Activated CD4-positive, alpha-beta memory T cell treated with anti-CD3 and anti-CD28 coated beads for 36 hours (primary cell): ENCODE results near the gene PCP2. TPM values are rescaled to one million over a fixed set of nuclear protein-coding genes. Genes with fewer than 3 reads are reported as not detected.

ENCODE experiments used
- CTCF ChIA-PET: fragments of 350-600 bp; sonication (Branson Sonifier 250); formaldehyde crosslinking; loops from one replicate; lab custom pipeline; 2021; ENCODE audit warnings: antibody characterized with exemption, inconsistent platforms; lab: Charles Lee
- POLR2A ChIA-PET: fragments of 350-600 bp; sonication (Branson Sonifier 250); formaldehyde crosslinking; loops from one replicate; lab custom pipeline; 2021; ENCODE audit warnings: antibody characterized with exemption; lab: Charles Lee
- DNase-seq: peaks from one replicate; pipeline ENCODE4 v3.0.0-alpha.2; 2020
- H3K27ac Mint-ChIP-seq: one replicate; pipeline ENCODE4 v1.8.0; 2021; ENCODE audit warnings: mixed read lengths
- H3K27me3 Mint-ChIP-seq: one replicate; pipeline ENCODE4 v1.8.0; 2021; ENCODE audit warnings: mixed read lengths
- H3K36me3 Mint-ChIP-seq: one replicate; pipeline ENCODE4 v1.8.0; 2021; ENCODE audit warnings: mixed read lengths
- H3K4me1 Mint-ChIP-seq: one replicate; pipeline ENCODE4 v1.8.0; 2021; ENCODE audit warnings: low read depth, mixed read lengths
- H3K4me3 Mint-ChIP-seq: one replicate; pipeline ENCODE4 v1.8.0; 2021; ENCODE audit warnings: mild to moderate bottlenecking, mixed read lengths
- H3K9me3 Mint-ChIP-seq: one replicate; pipeline ENCODE4 v1.8.0; 2021; ENCODE audit warnings: mixed read lengths
- intact Hi-C: fragments of 100-400 bp; cut with micrococcal nuclease; formaldehyde crosslinking; loops from one replicate; pipeline ENCODE4 v1.15.1; 2023
- microRNA-seq: library from miRNA; unstranded; fragments of <30 nt; microRNA quantifications from one replicate; pipeline ENCODE4 v1.2.0, GENCODE V29; 2022; ENCODE audit warnings: borderline number of aligned reads, borderline microRNAs expressed, borderline replicate concordance
- total RNA-seq, 2 experiments: library from RNA; stranded (reverse); gene quantifications; one replicate each; pipeline ENCODE4 v1.2.3, GENCODE V29; 2021

PCP2 gene
- total RNA-seq, 2 experiments from 2014 or later = 0.41 to 0.62 TPM

- ChIA-PET CTCF (interaction anchor here (1.0 kb wide), 1 partner anchor 30 kb away, joined by 5 read pairs; no protein-coding TSS in a partner anchor), POLR2A (interaction anchor here (0.6 kb wide), 1 partner anchor 207 kb away, joined by 4 read pairs; no protein-coding TSS in a partner anchor)
- H3K4me3 Mint-ChIP-seq = no peak overlapping the region
- H3K27ac Mint-ChIP-seq = no peak overlapping the region
- DNase-seq = no peak
- peaks cover 39% of the 10 kb centered on the region for H3K27me3 Mint-ChIP-seq
- H3K4me1 Mint-ChIP-seq = peaks cover 2% of the 10 kb centered on the region
- intact Hi-C loops = no loop called here
- no peaks in the 10 kb centered on the region for H3K9me3 Mint-ChIP-seq
- no peaks in the 10 kb centered on the region for H3K36me3 Mint-ChIP-seq
Measured at GRCh38 chr19:7598180-7598579, 35.3 kb downstream of the PCP2 start.

- H3K27ac Mint-ChIP-seq = no peak overlapping the region
- peaks cover 40% of the 10 kb centered on the region for H3K27me3 Mint-ChIP-seq
- H3K4me3 Mint-ChIP-seq = no peak overlapping the region
- intact Hi-C loops = no loop called here
- no peaks in the 10 kb centered on the region for H3K9me3 Mint-ChIP-seq
- no peak for DNase-seq
- peaks cover 2% of the 10 kb centered on the region for H3K4me1 Mint-ChIP-seq
- no peaks in the 10 kb centered on the region for H3K36me3 Mint-ChIP-seq
- CTCF ChIA-PET = interaction anchor here (0.6 to 1.0 kb wide), 2 partner anchors 29 to 252 kb away, joined by 3 to 5 read pairs; no protein-coding TSS in a partner anchor
- POLR2A ChIA-PET = no interaction called here
Measured at GRCh38 chr19:7597689-7598088, 35.8 kb downstream of the PCP2 start.

- DNase-seq = no peak
- peaks cover 36% of the 10 kb centered on the region for H3K27me3 Mint-ChIP-seq
- H3K4me1 Mint-ChIP-seq = peaks cover 2% of the 10 kb centered on the region
- peak overlapping the region; percentile 39 for H3K4me3 Mint-ChIP-seq
- H3K36me3 Mint-ChIP-seq = no peaks in the 10 kb centered on the region
- intact Hi-C loops = no loop called here
- ChIA-PET CTCF (interaction anchor here (0.9 kb wide), 1 partner anchor 28 kb away, joined by 3 read pairs; no protein-coding TSS in a partner anchor), POLR2A (no interaction called here)
- no peak overlapping the region for H3K27ac Mint-ChIP-seq
- no peaks in the 10 kb centered on the region for H3K9me3 Mint-ChIP-seq
Measured at GRCh38 chr19:7596211-7596937, 37.1 kb downstream of the PCP2 start.

- Mint-ChIP-seq H3K27me3 (peaks cover 39% of the 10 kb centered on the region), H3K4me3 (peak within 1 kb of the TSS; percentile 61)
- intact Hi-C loops = no loop called here
Measured at GRCh38 chr19:7595466-7596133, 37.9 kb downstream of the PCP2 start, which contains the start of gene CAMSAP3. Gene CAMSAP3, plus strand, starts transcription at chr19:7595863. Its CDS starts 140 bp downstream, at chr19:7596003.

GRCh38 chr19:7590256-7590655 lies 43.3 kb downstream of the PCP2 start:
- Mint-ChIP-seq H3K9me3 (no peaks in the 10 kb centered on the region), H3K27ac (no peak overlapping the region), H3K4me3 (no peak overlapping the region), H3K36me3 (no peaks in the 10 kb centered on the region), H3K4me1 (peaks cover 2% of the 10 kb centered on the region), H3K27me3 (peaks cover 21% of the 10 kb centered on the region)
- intact Hi-C loops = no loop called here
- DNase-seq = no peak
- CTCF ChIA-PET = interaction anchor here (0.6 kb wide), 1 partner anchor 121 kb away, joined by 3 read pairs; no protein-coding TSS in a partner anchor
- POLR2A ChIA-PET = no interaction called here

More at GRCh38 chr19:7595466-7596133, 37.9 kb downstream of the PCP2 start, which contains the start of gene CAMSAP3:
- Mint-ChIP-seq H3K9me3 (no peaks in the 10 kb centered on the region), H3K36me3 (no peaks in the 10 kb centered on the region), H3K4me1 (peaks cover 2% of the 10 kb centered on the region), H3K27ac (no peak within 1 kb of the TSS)
- ChIA-PET POLR2A (no interaction called here), CTCF (interaction anchor here (1.1 kb wide), 1 partner anchor 27 kb away, joined by 5 read pairs; no protein-coding TSS in a partner anchor)
- DNase-seq = peak; percentile 38

- Mint-ChIP-seq H3K4me3 (no peak overlapping the region), H3K27me3 (peaks cover 20% of the 10 kb centered on the region), H3K9me3 (no peaks in the 10 kb centered on the region), H3K36me3 (no peaks in the 10 kb centered on the region), H3K4me1 (no peaks in the 10 kb centered on the region), H3K27ac (no peak overlapping the region)
- CTCF ChIA-PET = no interaction called here
- POLR2A ChIA-PET = no interaction called here
- intact Hi-C loops = no loop called here
- no peak for DNase-seq
Measured at GRCh38 chr19:7589822-7590221, 43.7 kb downstream of the PCP2 start.

GRCh38 chr19:7582446-7582845 lies 51.1 kb downstream of the PCP2 start:
- no peak overlapping the region for H3K27ac Mint-ChIP-seq
- no peaks in the 10 kb centered on the region for H3K9me3 Mint-ChIP-seq
- no peak overlapping the region for H3K4me3 Mint-ChIP-seq
- CTCF ChIA-PET = no interaction called here
- H3K4me1 Mint-ChIP-seq = no peaks in the 10 kb centered on the region
- no peak for DNase-seq
- POLR2A ChIA-PET = no interaction called here
- H3K27me3 Mint-ChIP-seq = peaks cover 4% of the 10 kb centered on the region
- no peaks in the 10 kb centered on the region for H3K36me3 Mint-ChIP-seq
- intact Hi-C loops = no loop called here

Small RNA genes lying within 50 kb of the gene (microRNA-seq; reads per million reads assigned to microRNA genes)
- gene MIR6792 = not detected

Other genes with a start within 250 kb of the PCP2 start
- gene PEX11G, start 144.7 kb downstream of the PCP2 start, total RNA-seq = 1 to 10 TPM; 2.1 to 2.2 TPM
- 1 to 10 TPM; 4.6 to 6.0 TPM for gene ZNF358, start 117.6 kb downstream of the PCP2 start, total RNA-seq
- 1 to 10 TPM; 7.4 to 9.5 TPM for gene MCOLN1, start 111.1 kb downstream of the PCP2 start, total RNA-seq
- 100 to 1,000 TPM; 106 to 121 TPM for gene PNPLA6, start 98.0 kb downstream of the PCP2 start, total RNA-seq
- gene CAMSAP3, start 37.9 kb downstream of the PCP2 start, total RNA-seq = under 1 TPM; 0.17 to 0.31 TPM
- gene XAB2, start 4.2 kb downstream of the PCP2 start, total RNA-seq = 10 to 100 TPM; 50.0 to 52.4 TPM
- gene PET100, start 3.9 kb downstream of the PCP2 start, total RNA-seq = 100 to 1,000 TPM; 106 to 114 TPM
- gene STXBP2, start 3.4 kb upstream of the PCP2 start, total RNA-seq = 100 to 1,000 TPM; 109 to 111 TPM
- gene RETN, start 35.3 kb upstream of the PCP2 start, total RNA-seq = not detected
- gene MCEMP1, start 43.4 kb upstream of the PCP2 start, total RNA-seq = not detected
- gene TRAPPC5, start 47.1 kb upstream of the PCP2 start, total RNA-seq = 10 to 100 TPM; 77.5 to 88.2 TPM
- gene FCER2, start 68.4 kb upstream of the PCP2 start, total RNA-seq = 1 to 10 TPM; 3.5 to 4.1 TPM
- not detected for gene CLEC4G, start 98.4 kb upstream of the PCP2 start, total RNA-seq
- gene CD209, start 113.8 kb upstream of the PCP2 start, total RNA-seq = not detected
- not detected for gene CLEC4M, start 129.5 kb upstream of the PCP2 start, total RNA-seq
- gene EVI5L, start 196.5 kb upstream of the PCP2 start, total RNA-seq = 1 to 10 TPM; 5.0 to 5.6 TPM
- gene PRR36, start 240.7 kb upstream of the PCP2 start, total RNA-seq = under 1 TPM; 0.14 to 0.19 TPM